GM19240 (cell line): ENCODE results near the gene GTF2H1.

Source experiments
- DNase-seq: peaks from one replicate; pipeline ENCODE4 v3.0.0; 2011; ENCODE audit warnings: low spot score; ENCODE audit not compliant: insufficient read length

The GTF2H1 gene

DNA sequence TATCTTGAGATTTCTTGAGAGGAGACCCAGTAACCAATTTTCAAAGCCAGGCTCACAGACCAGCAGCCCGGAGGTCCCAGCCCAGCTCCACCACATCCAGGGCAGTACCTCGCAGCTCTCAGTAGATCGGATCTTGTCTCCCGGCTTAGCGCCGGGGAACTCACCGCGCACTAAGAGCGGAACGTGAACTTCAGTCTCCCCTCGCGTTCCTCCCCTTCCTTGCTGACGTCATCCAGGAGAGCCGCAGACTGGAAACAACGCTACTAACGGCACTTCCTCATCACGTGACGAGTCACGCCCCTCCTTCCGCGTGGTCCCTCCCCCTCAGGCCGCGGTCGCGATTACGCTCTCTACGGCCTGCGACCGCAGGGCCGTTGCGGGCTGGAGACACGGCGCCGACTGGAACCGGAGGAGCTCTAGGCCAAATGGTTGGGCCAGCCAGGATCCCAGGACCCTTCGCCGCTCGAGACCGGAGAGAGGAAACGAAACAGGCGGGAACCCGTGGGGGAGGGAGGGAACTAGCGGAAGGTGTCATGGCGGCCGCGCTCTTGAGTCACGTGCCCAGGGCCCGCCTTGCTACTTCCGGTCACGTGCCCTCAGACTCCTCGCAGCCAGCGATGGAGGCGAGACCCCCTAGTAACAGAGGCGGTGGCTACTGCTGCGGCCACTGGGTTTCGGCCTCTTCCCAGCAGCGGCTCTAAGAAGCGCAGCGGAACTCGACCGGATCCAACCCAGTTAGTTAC, at the start of gene GTF2H1, which contains the start of gene HPS5:
TSS of gene GTF2H1 (plus strand) at position 599 of the 743 bp plus-strand sequence. CDS start 10,508 bp downstream, outside the sequence.
TSS of gene HPS5 (minus strand) at position 172 of the 743 bp plus-strand sequence. CDS start 4,282 bp downstream, outside the sequence.
- DNase-seq: peak; percentile 86

- DNase-seq: no peak
These were observed 44.6 kb upstream of the GTF2H1 start for GRCh38 chr11:18277565-18278271.

- DNase-seq: peak; percentile 27
These were observed 41.8 kb upstream of the GTF2H1 start for GRCh38 chr11:18280438-18281045.

DNA sequence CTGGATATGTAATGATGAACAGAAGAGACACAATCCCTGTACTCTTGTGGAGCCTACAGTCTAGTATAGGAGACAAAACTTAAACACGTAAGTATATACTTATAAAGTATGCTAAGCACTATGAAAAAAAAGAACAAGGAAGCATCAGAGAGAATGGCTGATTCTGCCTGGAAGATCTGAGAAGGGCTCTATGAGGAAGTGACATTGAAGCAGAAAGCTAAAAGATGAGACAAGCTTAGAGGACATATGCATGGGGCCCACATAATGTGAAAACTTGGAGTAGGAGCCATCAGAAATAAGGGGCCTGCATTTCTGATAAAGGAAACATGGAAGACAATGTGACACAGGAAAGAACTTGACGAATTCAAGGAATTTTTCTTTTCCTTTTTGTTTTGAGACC, 39.7 kb upstream of the GTF2H1 start:
- DNase-seq: no peak

DNA sequence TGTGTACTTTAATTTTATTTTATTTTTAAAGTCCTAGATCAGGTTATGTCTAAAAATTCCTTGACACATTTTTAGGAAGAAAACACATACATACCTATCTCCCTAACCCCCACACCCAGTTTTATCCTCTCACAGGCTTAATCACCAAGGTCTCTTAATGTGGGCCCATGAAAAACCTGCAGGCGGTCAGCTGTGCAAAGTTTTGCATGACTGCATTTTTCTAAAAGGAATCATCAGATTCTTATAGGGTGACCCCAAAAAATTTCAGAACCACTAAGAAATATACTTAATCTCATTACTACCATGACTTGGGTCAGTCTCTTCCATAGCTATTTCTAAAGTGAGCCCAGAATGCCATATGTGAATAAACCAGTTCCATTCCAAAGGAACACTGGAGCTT, 36.5 kb upstream of the GTF2H1 start:
- DNase-seq: no peak

DNA sequence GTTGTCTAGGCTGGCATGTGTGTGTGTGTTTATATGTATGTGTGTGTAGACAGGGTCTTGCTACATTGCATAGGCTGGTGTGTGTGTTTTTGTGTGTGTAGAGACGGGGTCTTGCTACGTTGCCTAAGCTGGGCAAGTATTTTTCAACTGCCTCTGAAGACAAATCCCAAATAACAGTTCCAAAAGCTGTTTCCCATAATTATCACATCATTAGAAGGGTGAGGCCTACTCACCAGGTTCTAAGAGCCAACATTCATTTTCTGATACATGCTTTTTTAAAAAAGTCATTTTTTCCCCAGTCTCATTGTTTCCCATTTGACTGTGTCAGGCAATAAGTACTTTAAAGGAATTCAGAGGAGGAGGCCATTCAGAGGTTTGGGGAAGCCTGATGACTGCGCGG, 33.5 kb upstream of the GTF2H1 start:
- DNase-seq: no peak

- DNase-seq: no peak
These were observed 27.5 kb upstream of the GTF2H1 start for GRCh38 chr11:18294862-18295261.

- no peak for DNase-seq
These were observed 27.1 kb upstream of the GTF2H1 start for GRCh38 chr11:18295316-18295715.

- no peak for DNase-seq
These were observed 22.6 kb upstream of the GTF2H1 start for GRCh38 chr11:18299721-18300120.

DNA sequence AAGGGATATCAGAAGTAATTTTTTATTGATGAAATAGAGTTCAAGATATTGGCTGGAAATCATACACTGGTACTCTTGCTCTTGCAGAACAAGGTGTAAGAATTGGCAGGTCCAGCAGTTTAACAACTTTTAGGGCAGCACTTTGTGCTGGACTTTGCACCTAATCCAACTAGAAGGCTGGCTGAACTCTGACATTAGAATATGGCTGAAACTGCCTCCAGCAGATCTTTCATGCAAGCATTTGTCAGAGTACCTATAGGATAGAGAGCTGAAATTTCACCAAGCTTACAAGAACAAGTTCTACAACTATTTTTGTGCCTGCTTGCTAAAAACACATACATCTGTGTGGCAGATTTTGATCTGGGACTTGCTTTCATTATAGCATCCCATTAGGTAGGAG, 17.6 kb upstream of the GTF2H1 start:
- DNase-seq: no peak

- no peak for DNase-seq
These were observed 14.8 kb upstream of the GTF2H1 start for GRCh38 chr11:18307461-18308139.

DNA sequence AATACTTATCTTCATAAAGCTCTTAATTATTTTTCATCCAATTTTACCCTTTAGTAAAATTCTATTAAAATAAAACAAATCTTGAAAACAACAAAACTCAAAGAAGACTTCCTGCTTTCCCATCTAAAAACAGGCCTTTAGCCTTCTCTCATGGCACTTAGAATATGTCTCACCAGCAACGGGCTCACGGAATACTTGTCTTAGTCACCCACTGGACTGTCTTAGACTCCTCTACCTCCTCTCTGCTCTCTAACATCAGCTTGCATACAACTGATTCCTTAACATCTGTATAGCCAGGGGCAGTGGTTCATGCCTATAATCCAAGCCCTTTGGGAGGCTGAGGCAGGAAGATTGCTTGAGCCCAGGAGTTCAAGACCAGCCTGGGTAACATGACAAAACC, 14.1 kb upstream of the GTF2H1 start:
- no peak for DNase-seq

DNA sequence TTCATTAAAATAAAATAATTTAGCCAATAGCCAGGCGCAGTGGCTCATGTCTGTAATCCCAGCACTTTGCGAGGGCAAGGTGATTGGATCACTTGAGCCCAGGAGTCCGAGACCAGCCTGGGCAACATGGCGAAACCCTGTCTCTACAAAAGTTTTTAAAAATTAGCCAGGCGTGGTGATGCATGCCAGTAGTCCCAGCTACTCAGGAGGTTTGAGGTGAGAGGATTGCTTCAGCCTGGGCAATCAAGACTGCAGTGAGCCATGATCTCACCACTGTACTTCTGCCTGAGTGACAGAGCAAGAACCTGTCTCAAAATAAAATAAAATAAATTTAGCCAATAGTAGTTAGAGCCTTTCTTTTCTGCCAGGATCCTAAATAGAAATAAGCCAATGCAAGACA, 12.7 kb upstream of the GTF2H1 start:
- DNase-seq: no peak

GRCh38 chr11:18310800-18311340, 11.5 kb upstream of the GTF2H1 start:
- no peak for DNase-seq

GRCh38 chr11:18312012-18312411, 10.4 kb upstream of the GTF2H1 start:
- no peak for DNase-seq

DNA sequence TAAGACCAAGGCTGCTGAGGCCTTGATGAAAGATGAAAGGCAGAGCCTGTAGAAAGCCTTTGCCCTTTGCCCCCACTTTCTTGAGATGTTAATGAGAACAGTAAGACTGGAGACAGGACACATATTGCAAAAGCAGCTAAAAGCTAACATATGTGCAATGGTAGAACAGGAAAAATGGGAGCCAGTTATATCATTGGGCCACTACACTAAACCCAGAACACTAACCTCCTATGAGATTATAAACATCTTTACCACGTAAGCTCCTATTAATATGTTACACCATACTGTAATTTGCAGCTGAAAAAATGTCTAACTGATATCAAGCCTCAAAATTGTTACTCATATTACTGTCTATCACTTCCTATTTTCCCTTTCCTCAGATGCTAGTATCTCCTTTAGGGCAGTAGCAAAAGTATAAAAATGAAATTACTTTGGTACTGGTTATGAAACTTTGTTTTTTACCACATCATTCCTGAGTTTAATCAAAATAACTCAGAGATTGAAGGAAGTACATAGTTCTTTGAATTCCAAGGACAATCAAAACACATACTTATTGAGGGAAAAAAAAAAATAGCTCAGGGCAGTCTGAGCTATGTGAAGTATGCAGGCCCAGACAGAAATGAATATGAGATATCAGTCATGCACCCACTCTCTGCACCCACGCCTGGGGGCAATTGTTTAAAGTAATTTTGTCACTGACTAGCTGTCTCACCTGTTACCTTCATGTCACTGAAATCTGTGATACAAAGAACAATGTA, 9.5 kb upstream of the GTF2H1 start:
- no peak for DNase-seq

GRCh38 chr11:18313965-18314763, 8.2 kb upstream of the GTF2H1 start:
- DNase-seq: no peak

DNA sequence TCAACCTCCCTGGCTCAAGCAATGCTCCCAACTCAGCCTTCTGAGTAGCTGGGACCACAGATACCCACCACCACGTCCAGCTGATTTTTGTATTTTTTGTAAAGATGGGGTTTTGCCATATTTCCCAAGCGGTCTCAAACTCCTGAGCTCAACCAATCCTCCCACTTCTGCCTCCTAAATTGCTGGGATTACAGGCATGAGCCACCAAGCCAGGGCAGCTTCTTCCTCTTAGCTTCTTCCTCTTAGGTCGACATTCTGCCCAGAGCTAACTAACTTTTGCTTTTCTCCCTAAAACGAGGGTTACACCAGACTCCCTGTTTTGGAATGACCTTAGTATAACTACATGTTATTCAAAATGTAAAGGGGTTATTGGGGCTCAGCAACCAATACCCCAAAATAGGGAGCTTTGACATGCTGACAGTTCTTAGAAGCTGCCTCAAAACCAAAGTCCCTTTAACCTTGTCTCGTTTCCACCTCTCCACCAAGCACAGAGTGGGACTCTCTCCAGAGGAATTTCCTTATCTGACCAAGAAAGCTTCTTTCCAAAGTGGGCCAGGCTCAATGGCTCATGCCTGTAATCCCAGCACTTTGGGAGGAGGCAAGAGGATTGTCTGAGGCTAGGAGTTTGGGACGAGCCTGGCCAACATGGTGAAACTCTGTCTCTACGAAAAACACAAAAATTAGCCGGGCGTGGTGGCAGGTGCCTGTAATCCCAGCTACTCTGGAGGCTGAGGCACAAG, 7.4 kb upstream of the GTF2H1 start:
- no peak for DNase-seq

GRCh38 chr11:18315893-18316292, 6.5 kb upstream of the GTF2H1 start:
- DNase-seq: no peak
